Measurements from ENCODE around the gene PROM1. TPM values are rescaled to one million over a fixed set of nuclear protein-coding genes. Genes with fewer than 3 reads are reported as not detected.

Gene PROM1
- total and polyA plus RNA-seq, 2 donors from 2014 or later: 28.8 to 276 TPM

GRCh38 chr4:16001484-16001858 lies 82.4 kb downstream of the PROM1 start:
- Histone ChIP-seq H3K4me3 (ENCODE audit: low read length in 3 of 3) (no peak overlapping the region), H3K27ac (ENCODE audit: low read depth in 2 of 2, low read length in 2 of 2) (no peak overlapping the region), H3K27me3 (ENCODE audit: control insufficient read depth, insufficient read depth, low read length) (no peaks in the 10 kb centered on the region), H3K4me1 (ENCODE audit: control insufficient read depth in 2 of 3, insufficient read depth in 2 of 3, low read depth in 1 of 3, low read length in 3 of 3) (peaks cover 0 to 2% (median 0%) of the 10 kb centered on the region in 3 donors), H3K9ac (ENCODE audit: low read length in 3 of 3) (no peak overlapping the region), H3K36me3 (ENCODE audit: control insufficient read depth in 2 of 3, insufficient read depth in 3 of 3, low read length in 3 of 3) (no peaks in the 10 kb centered on the region), H3K9me3 (ENCODE audit: control insufficient read depth in 2 of 3, insufficient read depth in 1 of 3, low read length in 3 of 3) (no peaks in the 10 kb centered on the region)
- peak; percentile 85 for TF ChIP-seq CTCF (IDR thresholded peaks at IDR 0.05; ENCODE audit: borderline replicate concordance, extremely low read depth, insufficient read depth)
- FAIRE-seq (peak; percentile 8), DNase-seq (peak in 4 of 5 donors; percentile 76 to 87 (median 82))
- intact Hi-C loops (cut with DNase I): no loop called here

GRCh38 chr4:16000708-16001483 lies 82.9 kb downstream of the PROM1 start:
- Histone ChIP-seq H3K9ac (ENCODE audit: low read length in 3 of 3) (no peak overlapping the region), H3K4me3 (ENCODE audit: low read length in 3 of 3) (no peak overlapping the region), H3K36me3 (ENCODE audit: control insufficient read depth in 2 of 3, insufficient read depth in 3 of 3, low read length in 3 of 3) (no peaks in the 10 kb centered on the region), H3K27me3 (ENCODE audit: control insufficient read depth, insufficient read depth, low read length) (no peaks in the 10 kb centered on the region), H3K9me3 (ENCODE audit: control insufficient read depth in 2 of 3, insufficient read depth in 1 of 3, low read length in 3 of 3) (no peaks in the 10 kb centered on the region), H3K4me1 (ENCODE audit: control insufficient read depth in 2 of 3, insufficient read depth in 2 of 3, low read depth in 1 of 3, low read length in 3 of 3) (peaks cover 0 to 2% (median 0%) of the 10 kb centered on the region in 3 donors), H3K27ac (ENCODE audit: low read depth in 2 of 2, low read length in 2 of 2) (no peak overlapping the region)
- no peak for TF ChIP-seq CTCF (IDR thresholded peaks at IDR 0.05; ENCODE audit: borderline replicate concordance, extremely low read depth, insufficient read depth)
- intact Hi-C loops (cut with DNase I): no loop called here
- FAIRE-seq (no peak), DNase-seq (peak in 1 of 5 donors; percentile 38)

- H3K9ac ChIP-seq (ENCODE audit: low read length in 3 of 3): no peak overlapping the region
- H3K4me3 ChIP-seq (ENCODE audit: low read length in 3 of 3): no peak overlapping the region
- peaks cover 0 to 2% (median 0%) of the 10 kb centered on the region in 3 donors for H3K4me1 ChIP-seq (ENCODE audit: control insufficient read depth in 2 of 3, insufficient read depth in 2 of 3, low read depth in 1 of 3, low read length in 3 of 3)
- no peaks in the 10 kb centered on the region for H3K27me3 ChIP-seq (ENCODE audit: control insufficient read depth, insufficient read depth, low read length)
- no peak overlapping the region for H3K27ac ChIP-seq (ENCODE audit: low read depth in 2 of 2, low read length in 2 of 2)
- H3K9me3 ChIP-seq (ENCODE audit: control insufficient read depth in 2 of 3, insufficient read depth in 1 of 3, low read length in 3 of 3): no peaks in the 10 kb centered on the region
- intact Hi-C loops (cut with DNase I): no loop called here
- no peak for FAIRE-seq
- no peak for DNase-seq
- TF ChIP-seq CTCF (IDR thresholded peaks at IDR 0.05; ENCODE audit: borderline replicate concordance, extremely low read depth, insufficient read depth): no peak
- H3K36me3 ChIP-seq (ENCODE audit: control insufficient read depth in 2 of 3, insufficient read depth in 3 of 3, low read length in 3 of 3): no peaks in the 10 kb centered on the region
These were observed 87.0 kb downstream of the PROM1 start for GRCh38 chr4:15996773-15997172.

All from kidney (tissue), 14 donors.